ENCODE data around the gene PKP1. TPM values are rescaled to one million over a fixed set of nuclear protein-coding genes. Genes with fewer than 3 reads are reported as not detected.

Gene PKP1
- total RNA-seq, 2 donors from 2014 or later: 0.83 to 2.8 TPM

- intact Hi-C loops (cut with DNase I): no loop called here
- DNase-seq (ENCODE audit: low spot score): peak; percentile 66
These were observed 10.5 kb upstream of the PKP1 start for GRCh38 chr1:201272799-201273198.

GRCh38 chr1:201274616-201275252, 8.6 kb upstream of the PKP1 start:
- peak; percentile 61 for DNase-seq (ENCODE audit: low spot score)
- intact Hi-C loops (cut with DNase I): loop anchor here in 1 of 2 donors (2.0 kb wide), 1 partner anchor 36 kb away; no protein-coding TSS in a partner anchor

GRCh38 chr1:201275253-201275666, 8.0 kb upstream of the PKP1 start:
- intact Hi-C loops (cut with DNase I): loop anchor here in 1 of 2 donors (2.0 kb wide), 1 partner anchor 36 kb away; no protein-coding TSS in a partner anchor

GRCh38 chr1:201276891-201277290, 6.4 kb upstream of the PKP1 start:
- intact Hi-C loops (cut with DNase I): no loop called here
- peak; percentile 67 for DNase-seq (ENCODE audit: low spot score)

More at GRCh38 chr1:201275253-201275666, 8.0 kb upstream of the PKP1 start:
- peak; percentile 86 for DNase-seq (ENCODE audit: low spot score)

GRCh38 chr1:201277441-201277840, 5.9 kb upstream of the PKP1 start:
- intact Hi-C loops (cut with DNase I): no loop called here
- DNase-seq (ENCODE audit: low spot score): peak; percentile 25

GRCh38 chr1:201279313-201279712, 4.0 kb upstream of the PKP1 start:
- DNase-seq (ENCODE audit: low spot score): peak; percentile 89
- intact Hi-C loops (cut with DNase I): no loop called here

GRCh38 chr1:201280884-201281283, 2.4 kb upstream of the PKP1 start:
- peak; percentile 30 for DNase-seq (ENCODE audit: low spot score)

GRCh38 chr1:201281573-201281972, 1.7 kb upstream of the PKP1 start:
- DNase-seq (ENCODE audit: low spot score): no peak

More at GRCh38 chr1:201280884-201281283, 2.4 kb upstream of the PKP1 start:
- intact Hi-C loops (cut with DNase I): no loop called here

GRCh38 chr1:201282216-201282615, 1.1 kb upstream of the PKP1 start:
- DNase-seq (ENCODE audit: low spot score): peak; percentile 18
- intact Hi-C loops (cut with DNase I): no loop called here

More at GRCh38 chr1:201281573-201281972, 1.7 kb upstream of the PKP1 start:
- intact Hi-C loops (cut with DNase I): no loop called here

GRCh38 chr1:201283836-201284553, 689 bp downstream of the PKP1 start:
- peak; percentile 74 for DNase-seq (ENCODE audit: low spot score)
- intact Hi-C loops (cut with DNase I): no loop called here

- intact Hi-C loops (cut with DNase I): no loop called here
- DNase-seq (ENCODE audit: low spot score): peak; percentile 67
These were observed 1.3 kb downstream of the PKP1 start for GRCh38 chr1:201284636-201285035.

- intact Hi-C loops (cut with DNase I): no loop called here
- peak; percentile 41 for DNase-seq (ENCODE audit: low spot score)
These were observed 2.5 kb downstream of the PKP1 start for GRCh38 chr1:201285846-201286245.

GRCh38 chr1:201286445-201286844, 3.1 kb downstream of the PKP1 start:
- peak; percentile 15 for DNase-seq (ENCODE audit: low spot score)
- intact Hi-C loops (cut with DNase I): no loop called here

- intact Hi-C loops (cut with DNase I): no loop called here
- DNase-seq (ENCODE audit: low spot score): peak; percentile 13
These were observed 4.7 kb downstream of the PKP1 start for GRCh38 chr1:201288007-201288406.

GRCh38 chr1:201288765-201289164, 5.5 kb downstream of the PKP1 start:
- intact Hi-C loops (cut with DNase I): no loop called here
- DNase-seq (ENCODE audit: low spot score): peak; percentile 69

GRCh38 chr1:201290551-201290950, 7.2 kb downstream of the PKP1 start:
- intact Hi-C loops (cut with DNase I): no loop called here
- DNase-seq (ENCODE audit: low spot score): peak; percentile 55

- no peak for DNase-seq (ENCODE audit: low spot score)
- intact Hi-C loops (cut with DNase I): no loop called here
These were observed 8.6 kb downstream of the PKP1 start for GRCh38 chr1:201291916-201292315.

GRCh38 chr1:201294876-201295275, 11.6 kb downstream of the PKP1 start:
- DNase-seq (ENCODE audit: low spot score): no peak
- intact Hi-C loops (cut with DNase I): no loop called here

GRCh38 chr1:201295346-201295745, 12.0 kb downstream of the PKP1 start:
- no peak for DNase-seq (ENCODE audit: low spot score)
- intact Hi-C loops (cut with DNase I): no loop called here

GRCh38 chr1:201295861-201296260, 12.6 kb downstream of the PKP1 start:
- intact Hi-C loops (cut with DNase I): no loop called here
- no peak for DNase-seq (ENCODE audit: low spot score)

GRCh38 chr1:201296352-201296751, 13.0 kb downstream of the PKP1 start:
- intact Hi-C loops (cut with DNase I): no loop called here
- no peak for DNase-seq (ENCODE audit: low spot score)

Measured in posterior vena cava (tissue), 2 donors.